ENCODE measurements around the gene KMT2C.

KMT2C gene

GRCh38 chr7:152463709-152464311, 28.0 kb upstream of the KMT2C start:
- Histone ChIP-seq H3K9me2 (replicated peaks; ENCODE audit: low read depth, low read length) (no peaks in the 10 kb centered on the region), H2AFZ (ENCODE audit: low read length) (peak overlapping the region; percentile 99), H3K4me3 (ENCODE audit: low read length, poor library complexity, severe bottlenecking) (peak overlapping the region; percentile 94), H4K20me1 (ENCODE audit: insufficient read depth, low read length, poor library complexity, severe bottlenecking) (peaks cover 3% of the 10 kb centered on the region), H3K4me2 (ENCODE audit: low read depth, low read length, poor library complexity, severe bottlenecking) (peak overlapping the region; percentile 95), H3K79me2 (ENCODE audit: insufficient read depth, low read length) (peaks cover 8% of the 10 kb centered on the region), H3K36me3 (ENCODE audit: insufficient read depth, low read length) (no peaks in the 10 kb centered on the region), H3K4me1 (ENCODE audit: insufficient read depth, low read length, poor library complexity, severe bottlenecking) (peaks cover 11% of the 10 kb centered on the region), H3K27me3 (ENCODE audit: insufficient read depth, low read length, poor library complexity, severe bottlenecking) (no peaks in the 10 kb centered on the region), H3F3A (ENCODE audit: low read depth) (no peaks in the 10 kb centered on the region), H3K9ac (ENCODE audit: low read depth, low read length, poor library complexity, severe bottlenecking) (peak overlapping the region; percentile 96), H3K9me3 (ENCODE audit: insufficient read depth, low read depth, low read length) (no peaks in the 10 kb centered on the region)
- TF ChIP-seq CTCF (conservative IDR thresholded peaks at IDR 0.05; ENCODE audit: low read length), result no peak
- no peak for TF ChIP-seq EZH2phosphoT487 (IDR thresholded peaks at IDR 0.05; ENCODE audit: borderline replicate concordance)

GRCh38 chr7:152462995-152463708, 27.3 kb upstream of the KMT2C start:
- H2AFZ ChIP-seq (ENCODE audit: low read length), result peak overlapping the region; percentile 87

GRCh38 chr7:152459724-152460251, 24.0 kb upstream of the KMT2C start:
- Histone ChIP-seq H3K4me3 (ENCODE audit: low read length, poor library complexity, severe bottlenecking) (no peak overlapping the region), H3K9me2 (replicated peaks; ENCODE audit: low read depth, low read length) (no peaks in the 10 kb centered on the region), H3K36me3 (ENCODE audit: insufficient read depth, low read length) (no peaks in the 10 kb centered on the region), H3F3A (ENCODE audit: low read depth) (no peaks in the 10 kb centered on the region), H3K4me2 (ENCODE audit: low read depth, low read length, poor library complexity, severe bottlenecking) (no peak overlapping the region), H4K20me1 (ENCODE audit: insufficient read depth, low read length, poor library complexity, severe bottlenecking) (peaks cover 3% of the 10 kb centered on the region), H3K27me3 (ENCODE audit: insufficient read depth, low read length, poor library complexity, severe bottlenecking) (no peaks in the 10 kb centered on the region), H3K4me1 (ENCODE audit: insufficient read depth, low read length, poor library complexity, severe bottlenecking) (peaks cover 4% of the 10 kb centered on the region), H3K9ac (ENCODE audit: low read depth, low read length, poor library complexity, severe bottlenecking) (no peak overlapping the region), H3K79me2 (ENCODE audit: insufficient read depth, low read length) (peaks cover under 1% of the 10 kb centered on the region; the same call in 1 of the 2 replicates), H2AFZ (ENCODE audit: low read length) (no peak overlapping the region), H3K9me3 (ENCODE audit: insufficient read depth, low read depth, low read length) (no peaks in the 10 kb centered on the region)
- no peak for TF ChIP-seq EZH2phosphoT487 (IDR thresholded peaks at IDR 0.05; ENCODE audit: borderline replicate concordance)
- TF ChIP-seq CTCF (conservative IDR thresholded peaks at IDR 0.05; ENCODE audit: low read length), result no peak

More at GRCh38 chr7:152462995-152463708, 27.3 kb upstream of the KMT2C start:
- Histone ChIP-seq H3K4me1 (ENCODE audit: insufficient read depth, low read length, poor library complexity, severe bottlenecking) (peaks cover 11% of the 10 kb centered on the region), H3K27me3 (ENCODE audit: insufficient read depth, low read length, poor library complexity, severe bottlenecking) (no peaks in the 10 kb centered on the region), H3K9me3 (ENCODE audit: insufficient read depth, low read depth, low read length) (no peaks in the 10 kb centered on the region), H3K36me3 (ENCODE audit: insufficient read depth, low read length) (no peaks in the 10 kb centered on the region), H3K79me2 (ENCODE audit: insufficient read depth, low read length) (peaks cover 8% of the 10 kb centered on the region), H3K9ac (ENCODE audit: low read depth, low read length, poor library complexity, severe bottlenecking) (peak overlapping the region; percentile 93), H3K9me2 (replicated peaks; ENCODE audit: low read depth, low read length) (no peaks in the 10 kb centered on the region), H3K4me3 (ENCODE audit: low read length, poor library complexity, severe bottlenecking) (peak overlapping the region; percentile 94), H4K20me1 (ENCODE audit: insufficient read depth, low read length, poor library complexity, severe bottlenecking) (peaks cover 3% of the 10 kb centered on the region), H3F3A (ENCODE audit: low read depth) (no peaks in the 10 kb centered on the region), H3K4me2 (ENCODE audit: low read depth, low read length, poor library complexity, severe bottlenecking) (peak overlapping the region; percentile 97)
- TF ChIP-seq CTCF (conservative IDR thresholded peaks at IDR 0.05; ENCODE audit: low read length), result no peak
- no peak for TF ChIP-seq EZH2phosphoT487 (IDR thresholded peaks at IDR 0.05; ENCODE audit: borderline replicate concordance)

Measured in Loucy (cell line).